HEK293 (cell line): ENCODE measurements around the gene ARX.

Source experiments
- CTCF ChIA-PET: fragments of 350-600 bp; formaldehyde crosslinking; extraction: SDS; loops from one replicate; lab custom pipeline; 2021; ENCODE audit warnings: antibody characterized with exemption; lab: Yijun Ruan, JAX
- POLR2A ChIA-PET: fragments of 300-600 bp; formaldehyde crosslinking; extraction: SDS; loops from one replicate; lab custom pipeline; 2020; ENCODE audit warnings: antibody characterized with exemption, inconsistent platforms; lab: Yijun Ruan, JAX
- H3K27ac ChIP-seq: fragments of 200-500 bp; sonication (Bioruptor generic); 2 replicates; pipeline ENCODE4 v1.5.1; 2014; ENCODE audit warnings: low read depth, low read length, control low read depth, inconsistent platforms; ENCODE audit errors: extremely low read depth
- H3K36me3 ChIP-seq, 2 experiments: fragments of 200-500 bp in 1 of 2; sonication (Bioruptor generic) in 1 of 2; 1 replicate in 1 of 2; 2 replicates in 1 of 2; pipeline ENCODE4 v1.5.1; 2014 to 2017; ENCODE audit warnings: inconsistent platforms in 2 of 2, low read length in 2 of 2; ENCODE audit not compliant: control insufficient read depth in 2 of 2, insufficient read depth in 1 of 2
- H3K4me1 ChIP-seq: fragments of 200-500 bp; sonication (Bioruptor generic); 2 replicates; pipeline ENCODE4 v1.5.1; 2014; ENCODE audit warnings: mild to moderate bottlenecking, low read length, inconsistent platforms; ENCODE audit not compliant: control insufficient read depth, insufficient read depth
- H3K4me3 ChIP-seq: 2 replicates; pipeline ENCODE4 v1.5.1; 2011; ENCODE audit warnings: low read depth, mild to moderate bottlenecking, control low read depth, low read length, moderate library complexity
- H3K9me3 ChIP-seq: fragments of 200-500 bp; sonication (Bioruptor generic); 2 replicates; pipeline ENCODE4 v1.5.1; 2014; ENCODE audit warnings: low read depth, low read length, inconsistent platforms; ENCODE audit not compliant: control insufficient read depth, insufficient read depth
- PBX3 ChIP-seq: sonication (generic); formaldehyde crosslinking; IDR thresholded peaks from 2 replicates; pipeline ENCODE4 v1.8.1; 2022; ENCODE audit warnings: mild to moderate bottlenecking, moderate library complexity, missing genetic modification reagents
- PRDM1 ChIP-seq: fragments of 450-650 bp; formaldehyde crosslinking; IDR thresholded peaks from 2 replicates; pipeline ENCODE4; 2016; ENCODE audit warnings: missing biosample characterization, missing genetic modification characterization
- ZBTB1 ChIP-seq: fragments of 450-650 bp; formaldehyde crosslinking; IDR thresholded peaks from 2 replicates; pipeline ENCODE4 v1.5.1; 2016; ENCODE audit warnings: missing biosample characterization, missing genetic modification characterization
- ZNF114 ChIP-seq: fragments of 450-650 bp; formaldehyde crosslinking; IDR thresholded peaks from 2 replicates; pipeline ENCODE4 v1.5.0; 2017; ENCODE audit warnings: missing biosample characterization, missing genetic modification characterization
- ZNF175 ChIP-seq: fragments of 450-650 bp; formaldehyde crosslinking; IDR thresholded peaks from 2 replicates; pipeline ENCODE4 v1.5.1; 2016; ENCODE audit warnings: missing biosample characterization, missing genetic modification characterization
- ZNF280C ChIP-seq: fragments of 450-650 bp; formaldehyde crosslinking; IDR thresholded peaks from 2 replicates; pipeline ENCODE4 v1.5.1; 2016; ENCODE audit warnings: missing biosample characterization, missing genetic modification characterization
- ZNF292 ChIP-seq: fragments of 450-650 bp; formaldehyde crosslinking; IDR thresholded peaks from 2 replicates; pipeline ENCODE4 v1.5.1; 2016; ENCODE audit warnings: low read depth, missing biosample characterization, missing genetic modification characterization, borderline replicate concordance
- ZNF416 ChIP-seq: fragments of 450-650 bp; formaldehyde crosslinking; IDR thresholded peaks from 2 replicates; pipeline ENCODE4 v1.5.1; 2016; ENCODE audit warnings: missing biosample characterization, missing genetic modification characterization
- ZNF521 ChIP-seq: fragments of 450-650 bp; formaldehyde crosslinking; IDR thresholded peaks from 2 replicates; pipeline ENCODE4 v1.5.1; 2017; ENCODE audit warnings: missing biosample characterization, mild to moderate bottlenecking, missing genetic modification characterization
- ZNF645 ChIP-seq: fragments of 450-650 bp; formaldehyde crosslinking; IDR thresholded peaks from 2 replicates; pipeline ENCODE4; 2016; ENCODE audit warnings: missing biosample characterization, missing genetic modification characterization
- ZNF658 ChIP-seq: fragments of 450-650 bp; formaldehyde crosslinking; IDR thresholded peaks from 2 replicates; pipeline ENCODE4; 2016; ENCODE audit warnings: missing biosample characterization, missing genetic modification characterization
- ZNF677 ChIP-seq: fragments of 450-650 bp; IDR thresholded peaks from 2 replicates; pipeline ENCODE4 v1.5.0; 2018; ENCODE audit warnings: missing biosample characterization, mild to moderate bottlenecking, missing genetic modification characterization, moderate library complexity
- ZNF747 ChIP-seq: fragments of 450-650 bp; formaldehyde crosslinking; IDR thresholded peaks from 2 replicates; pipeline ENCODE4 v1.5.1; 2016; ENCODE audit warnings: missing biosample characterization, missing genetic modification characterization
- ZNF776 ChIP-seq: fragments of 450-650 bp; formaldehyde crosslinking; IDR thresholded peaks from 2 replicates; pipeline ENCODE4 v1.5.0; 2017; ENCODE audit warnings: missing biosample characterization, missing genetic modification characterization, borderline replicate concordance
- ZNF785 ChIP-seq: fragments of 450-650 bp; formaldehyde crosslinking; IDR thresholded peaks from 2 replicates; pipeline ENCODE4 v1.5.1; 2016; ENCODE audit warnings: missing biosample characterization, missing genetic modification characterization
- ZNF791 ChIP-seq: fragments of 450-650 bp; formaldehyde crosslinking; IDR thresholded peaks from 2 replicates; pipeline ENCODE4 v1.5.1; 2016; ENCODE audit warnings: missing biosample characterization, missing genetic modification characterization
- ZSCAN18 ChIP-seq: fragments of 450-650 bp; formaldehyde crosslinking; IDR thresholded peaks from 2 replicates; pipeline ENCODE4 v1.5.1; 2016; ENCODE audit warnings: missing biosample characterization, missing genetic modification characterization

Gene ARX

GRCh38 chrX:25049971-25050370 is 34.2 kb upstream of the ARX start:
- H3K4me3 ChIP-seq: no peak overlapping the region
- CTCF ChIA-PET: interaction anchor here (0.6 to 1.5 kb wide), 3 partner anchors 19 to 93 kb away, joined by 4 to 6 read pairs (median 4); no protein-coding TSS in a partner anchor

GRCh38 chrX:25049357-25049756 is 33.6 kb upstream of the ARX start:
- Histone ChIP-seq H3K36me3 (no peaks in the 10 kb centered on the region), H3K9me3 (no peaks in the 10 kb centered on the region), H3K4me3 (no peak overlapping the region), H3K27ac (no peak overlapping the region), H3K4me1 (no peaks in the 10 kb centered on the region)
- ChIA-PET POLR2A (no interaction called here), CTCF (interaction anchor here (0.6 to 1.5 kb wide), 3 partner anchors 18 to 94 kb away, joined by 4 to 6 read pairs (median 4); no protein-coding TSS in a partner anchor)
- no peak for TF ChIP-seq ZNF747 (tag by site-specific recombination)

More at GRCh38 chrX:25049971-25050370, 34.2 kb upstream of the ARX start:
- POLR2A ChIA-PET: no interaction called here
- H3K4me1 ChIP-seq: no peaks in the 10 kb centered on the region
- TF ChIP-seq ZNF280C (tag by site-specific recombination): no peak
- TF ChIP-seq ZBTB1 (tag by site-specific recombination): no peak
- TF ChIP-seq ZSCAN18: no peak
- TF ChIP-seq PRDM1: no peak
- no peak overlapping the region for H3K27ac ChIP-seq
- no peaks in the 10 kb centered on the region for H3K9me3 ChIP-seq
- H3K36me3 ChIP-seq: no peaks in the 10 kb centered on the region

GRCh38 chrX:25048178-25048577 is 32.4 kb upstream of the ARX start:
- Histone ChIP-seq H3K4me1 (no peaks in the 10 kb centered on the region), H3K9me3 (no peaks in the 10 kb centered on the region), H3K4me3 (no peak overlapping the region), H3K27ac (no peak overlapping the region), H3K36me3 (no peaks in the 10 kb centered on the region)
- TF ChIP-seq ZNF776 (tag by site-specific recombination) (no peak), ZNF645 (tag by site-specific recombination) (no peak), ZNF785 (tag by site-specific recombination) (no peak), ZNF791 (tag by site-specific recombination) (no peak), PBX3 (CRISPR knock-in tag) (no peak), ZNF292 (no peak), ZNF175 (tag by site-specific recombination) (no peak), ZNF416 (tag by site-specific recombination) (no peak), ZNF521 (tag by site-specific recombination) (no peak), ZNF658 (tag by site-specific recombination) (no peak), ZNF114 (tag by site-specific recombination) (no peak), ZNF677 (tag by site-specific recombination) (no peak)
- ChIA-PET POLR2A (no interaction called here), CTCF (no interaction called here)
